Activated T-cell treated with anti-CD3 and anti-CD28 coated beads, Interleukin-2, amount 50 U/mL, for 72 hours (primary cell): Measurements from ENCODE around the gene SNAPIN. TPM values are rescaled to one million over a fixed set of nuclear protein-coding genes. Genes with fewer than 3 reads are reported as not detected.
"Not testable (repeated sequence)": the region's sequence is repeated elsewhere in the genome, so short reads cannot be mapped to it uniquely, and the experiment has no call there.

Source experiments
- ATAC-seq, 2 donors: fragments of 150-1000 bp; cut with Tn5 transposase; replicated peaks in 1 of 2; 2 replicates each; pipeline ENCODE4 v1.10.0; 2021; ENCODE audit warnings: moderate library complexity in 2 of 2, mild to moderate bottlenecking in 1 of 2
- DNase-seq, 2 donors: peaks; one replicate each; pipeline ENCODE4 v3.0.0; 2021 to 2022; ENCODE audit warnings: mixed read lengths in 1 of 2
- H3K27ac Mint-ChIP-seq: one replicate; pipeline ENCODE4 v1.8.0; 2022; ENCODE audit warnings: mild to moderate bottlenecking, moderate library complexity, mixed read lengths
- H3K27me3 Mint-ChIP-seq: one replicate; pipeline ENCODE4 v1.8.0; 2022; ENCODE audit warnings: low read depth, mixed read lengths
- H3K36me3 Mint-ChIP-seq, 2 donors: one replicate each; pipeline ENCODE4 v1.8.0; 2022; ENCODE audit warnings: mixed read lengths in 2 of 2, mild to moderate bottlenecking in 1 of 2; ENCODE audit not compliant: insufficient read depth in 2 of 2
- H3K4me1 Mint-ChIP-seq: one replicate; pipeline ENCODE4 v1.8.0; 2022; ENCODE audit warnings: low read depth, mixed read lengths
- H3K4me3 Mint-ChIP-seq, 2 donors: one replicate each; pipeline ENCODE4 v1.8.0; 2022; ENCODE audit warnings: mild to moderate bottlenecking in 2 of 2, mixed read lengths in 2 of 2, moderate library complexity in 2 of 2
- H3K9me3 Mint-ChIP-seq, 2 donors: one replicate each; pipeline ENCODE4 v1.8.0; 2022; ENCODE audit warnings: mixed read lengths in 2 of 2
- total RNA-seq, 2 donors: library from RNA; stranded (reverse); gene quantifications; one replicate each; pipeline ENCODE4 v1.2.3, GENCODE V29; 2022

The SNAPIN gene
- total RNA-seq, 2 donors from 2014 or later: 31.1 to 31.8 TPM

- Mint-ChIP-seq H3K27ac (no peak overlapping the region), H3K9me3 (peaks cover 0 to 3% of the 10 kb centered on the region in 2 donors), H3K4me1 (peaks cover 37% of the 10 kb centered on the region), H3K4me3 (no peak overlapping the region), H3K27me3 (peaks cover 5% of the 10 kb centered on the region), H3K36me3 (peaks cover 5 to 6% of the 10 kb centered on the region in 2 donors)
- ATAC-seq (no peak), DNase-seq (no peak)
These were observed 28.1 kb upstream of the SNAPIN start for GRCh38 chr1:153630384-153630783.

- H3K4me1 Mint-ChIP-seq: peaks cover 43% of the 10 kb centered on the region
- H3K9me3 Mint-ChIP-seq: peaks cover 0 to 3% of the 10 kb centered on the region in 2 donors
- H3K27ac Mint-ChIP-seq: peak overlapping the region; percentile 73
- H3K36me3 Mint-ChIP-seq: peaks cover 6 to 7% of the 10 kb centered on the region in 2 donors
- no peak for DNase-seq
- ATAC-seq: no peak
- H3K27me3 Mint-ChIP-seq: peaks cover 2% of the 10 kb centered on the region
- H3K4me3 Mint-ChIP-seq: peak overlapping the region in 1 of 2 donors; percentile 37
These were observed 27.2 kb upstream of the SNAPIN start for GRCh38 chr1:153631047-153632022.

- peaks cover 14 to 20% of the 10 kb centered on the region in 2 donors for H3K36me3 Mint-ChIP-seq
- peak overlapping the region; percentile 92 to 95 for H3K4me3 Mint-ChIP-seq
- DNase-seq: no peak
- ATAC-seq: no peak
- H3K4me1 Mint-ChIP-seq: peaks cover 52% of the 10 kb centered on the region
- no peaks in the 10 kb centered on the region for H3K27me3 Mint-ChIP-seq
- peaks cover 0 to 3% of the 10 kb centered on the region in 2 donors for H3K9me3 Mint-ChIP-seq
- peak overlapping the region; percentile 36 for H3K27ac Mint-ChIP-seq
These were observed 25.2 kb upstream of the SNAPIN start for GRCh38 chr1:153633161-153633753.

GRCh38 chr1:153633754-153634665 lies 24.5 kb upstream of the SNAPIN start, which contains the start of gene CHTOP:
Gene CHTOP (plus strand): TSS chr1:153634066. CDS start chr1:153636589, 2,523 bp downstream.
- Mint-ChIP-seq H3K4me1 (peaks cover 52% of the 10 kb centered on the region), H3K9me3 (peaks cover 0 to 3% of the 10 kb centered on the region in 2 donors), H3K4me3 (peak within 1 kb of the TSS; percentile 92 to 95), H3K27me3 (no peaks in the 10 kb centered on the region), H3K27ac (peak within 1 kb of the TSS; percentile 94), H3K36me3 (peaks cover 14 to 22% of the 10 kb centered on the region in 2 donors)
- ATAC-seq (peak; percentile 91 to 92), DNase-seq (peak; percentile 97 to 99)

GRCh38 chr1:153635872-153636271 lies 22.6 kb upstream of the SNAPIN start:
- Mint-ChIP-seq H3K36me3 (peaks cover 14 to 25% of the 10 kb centered on the region in 2 donors), H3K27ac (peak overlapping the region; percentile 76), H3K4me1 (peaks cover 54% of the 10 kb centered on the region), H3K27me3 (no peaks in the 10 kb centered on the region), H3K4me3 (peak overlapping the region; percentile 92 to 95), H3K9me3 (peaks cover 0 to 3% of the 10 kb centered on the region in 2 donors)
- DNase-seq: no peak
- no peak for ATAC-seq

- H3K4me3 Mint-ChIP-seq: peak overlapping the region; percentile 92 to 95
- DNase-seq: no peak
- peak overlapping the region; percentile 76 for H3K27ac Mint-ChIP-seq
- peaks cover 53% of the 10 kb centered on the region for H3K4me1 Mint-ChIP-seq
- no peaks in the 10 kb centered on the region for H3K27me3 Mint-ChIP-seq
- peaks cover 0 to 3% of the 10 kb centered on the region in 2 donors for H3K9me3 Mint-ChIP-seq
- peaks cover 14 to 29% of the 10 kb centered on the region in 2 donors for H3K36me3 Mint-ChIP-seq
- ATAC-seq: no peak
These were observed 22.2 kb upstream of the SNAPIN start for GRCh38 chr1:153636312-153636711.

GRCh38 chr1:153638261-153638660 lies 20.2 kb upstream of the SNAPIN start:
- Mint-ChIP-seq H3K9me3 (peaks cover 0 to under 1% of the 10 kb centered on the region in 2 donors), H3K4me1 (peaks cover 43% of the 10 kb centered on the region), H3K27ac (peak overlapping the region; percentile 52), H3K4me3 (no peak overlapping the region), H3K36me3 (peaks cover 12 to 39% of the 10 kb centered on the region in 2 donors), H3K27me3 (no peaks in the 10 kb centered on the region)
- no peak for ATAC-seq
- no peak for DNase-seq

- no peak overlapping the region for H3K27ac Mint-ChIP-seq
- H3K9me3 Mint-ChIP-seq: no peaks in the 10 kb centered on the region
- H3K4me3 Mint-ChIP-seq: no peak overlapping the region
- ATAC-seq (no peak), DNase-seq (no peak)
- H3K36me3 Mint-ChIP-seq: peaks cover 12 to 48% of the 10 kb centered on the region in 2 donors
- H3K4me1 Mint-ChIP-seq: peaks cover 47% of the 10 kb centered on the region
- no peaks in the 10 kb centered on the region for H3K27me3 Mint-ChIP-seq
These were observed 19.2 kb upstream of the SNAPIN start for GRCh38 chr1:153639280-153639679.

GRCh38 chr1:153640213-153640612 lies 18.3 kb upstream of the SNAPIN start:
- ATAC-seq, H3K27me3 Mint-ChIP-seq, H3K27ac Mint-ChIP-seq, H3K9me3 Mint-ChIP-seq, H3K4me3 Mint-ChIP-seq, DNase-seq: not testable (repeated sequence)
- peaks cover 55% of the 10 kb centered on the region for H3K4me1 Mint-ChIP-seq
- H3K36me3 Mint-ChIP-seq: peaks cover 12 to 54% of the 10 kb centered on the region in 2 donors

- Mint-ChIP-seq H3K27ac (peak overlapping the region; percentile 55), H3K27me3 (no peaks in the 10 kb centered on the region), H3K4me3 (no peak overlapping the region), H3K4me1 (peaks cover 58% of the 10 kb centered on the region), H3K36me3 (peaks cover 16 to 59% of the 10 kb centered on the region in 2 donors), H3K9me3 (no peaks in the 10 kb centered on the region)
- DNase-seq (no peak), ATAC-seq (no peak)
These were observed 17.6 kb upstream of the SNAPIN start for GRCh38 chr1:153640861-153641260.

- ATAC-seq (no peak), DNase-seq (no peak)
- Mint-ChIP-seq H3K4me1 (peaks cover 61% of the 10 kb centered on the region), H3K36me3 (peaks cover 12 to 61% of the 10 kb centered on the region in 2 donors), H3K27ac (no peak overlapping the region), H3K9me3 (no peaks in the 10 kb centered on the region), H3K4me3 (no peak overlapping the region), H3K27me3 (no peaks in the 10 kb centered on the region)
These were observed 16.3 kb upstream of the SNAPIN start for GRCh38 chr1:153642161-153642560.

- peaks cover 9 to 56% of the 10 kb centered on the region in 2 donors for H3K36me3 Mint-ChIP-seq
- ATAC-seq (no peak), DNase-seq (no peak)
- peaks cover 63% of the 10 kb centered on the region for H3K4me1 Mint-ChIP-seq
- no peaks in the 10 kb centered on the region for H3K27me3 Mint-ChIP-seq
- H3K4me3 Mint-ChIP-seq: no peak overlapping the region
- no peaks in the 10 kb centered on the region for H3K9me3 Mint-ChIP-seq
- H3K27ac Mint-ChIP-seq: peak overlapping the region; percentile 66
These were observed 15.4 kb upstream of the SNAPIN start for GRCh38 chr1:153643100-153643499.
